ENCODE data around the gene ECE2. TPM values are rescaled to one million over a fixed set of nuclear protein-coding genes. Genes with fewer than 3 reads are reported as not detected.

ECE2 gene
- total and polyA plus RNA-seq, 10 of the 15 experiments (the other 5 are each of a cell fraction or from before 2014, with no cell fraction given) = not detected

DNA sequence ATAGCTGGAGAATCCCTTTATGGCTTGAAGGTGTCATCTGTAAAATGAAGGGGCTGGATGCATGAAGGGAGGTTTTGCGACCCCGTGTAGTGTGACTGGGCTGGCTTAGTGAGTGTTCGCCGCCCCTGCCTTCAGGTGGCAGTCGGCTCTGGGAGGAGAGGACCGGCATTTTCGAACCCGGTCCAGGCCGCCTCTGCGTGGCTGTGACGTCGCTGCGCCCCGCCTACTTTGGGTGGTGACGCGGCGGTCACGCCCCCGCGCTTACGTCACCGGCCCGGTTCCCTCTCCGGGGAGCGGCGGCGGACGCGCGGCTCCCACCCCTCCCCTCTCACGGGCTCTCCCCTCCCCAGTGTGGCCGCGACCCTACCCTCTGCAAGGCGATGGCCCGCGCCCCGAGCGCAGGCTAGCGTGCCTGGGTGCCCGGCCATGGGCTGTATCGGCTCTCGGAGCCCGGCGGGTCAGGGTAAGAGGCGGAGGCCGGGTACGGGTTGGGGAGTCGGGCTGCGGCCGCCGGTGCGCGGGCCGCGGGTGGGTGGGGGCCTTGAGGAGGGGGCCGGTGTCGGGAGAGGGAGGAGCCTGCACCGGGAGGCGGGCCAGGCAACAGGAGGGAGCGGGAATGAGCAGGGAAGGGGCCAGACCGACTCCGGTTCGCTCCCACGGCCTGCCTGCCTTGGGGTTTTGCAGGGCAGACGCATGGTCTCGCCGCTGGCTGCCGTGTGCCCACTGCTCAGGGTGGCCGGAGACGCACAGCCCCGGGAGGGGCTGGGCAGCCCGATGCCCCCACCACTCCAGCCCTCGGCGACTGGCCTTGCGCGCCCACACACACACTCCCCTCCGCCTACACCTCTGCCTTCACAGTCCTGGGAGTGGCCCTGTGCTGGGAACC is 60.1 kb downstream of the ECE2 start (continued):
- TF ChIP-seq POU2F2 (IDR thresholded peaks at IDR 0.05; ENCODE audit: borderline replicate concordance, low read depth, low read length) (0 out of 3 replicates have a peak, but pooled peaks have one; percentile 23), SREBF1 (IDR thresholded peaks at IDR 0.05; ENCODE audit: low read length) (no peak), ATF7 (IDR thresholded peaks at IDR 0.05; ENCODE audit: low read depth) (peak; percentile 73), LARP7 (IDR thresholded peaks at IDR 0.05) (no peak), CREM (IDR thresholded peaks at IDR 0.05; ENCODE audit: low read depth) (peak; percentile 98), KDM1A (IDR thresholded peaks at IDR 0.05; ENCODE audit: borderline replicate concordance) (no peak), MTA3 (IDR thresholded peaks at IDR 0.05; ENCODE audit: borderline replicate concordance, low read length) (peak; percentile 81; the same call in 1 of the 2 replicates), MYB (IDR thresholded peaks at IDR 0.05; ENCODE audit: borderline replicate concordance, low read depth, low read length) (no peak), TBL1XR1 (IDR thresholded peaks at IDR 0.05; ENCODE audit: low read depth, low read length) (no peak), CREB1 (IDR thresholded peaks at IDR 0.05; ENCODE audit: low read depth) (peak; percentile 99), IKZF1 (conservative IDR thresholded peaks at IDR 0.05) (peak; percentile 6; the same call in 1 of the 2 replicates), MYC (IDR thresholded peaks at IDR 0.05; ENCODE audit: insufficient read depth, insufficient read length, insufficient replicate concordance, low read length, severe bottlenecking) (no peak), EGR1 (IDR thresholded peaks at IDR 0.05; ENCODE audit: borderline replicate concordance in 1 of 2, low read depth in 2 of 2, low read length in 2 of 2) (peak in 1 of 2 experiments; percentile 90; a peak in 2 of 3 replicates), SMAD5 (IDR thresholded peaks at IDR 0.05; ENCODE audit: low read depth) (peak; percentile 61; the same call in 1 of the 2 replicates), ZNF24 (IDR thresholded peaks at IDR 0.05) (no peak), ZNF217 (IDR thresholded peaks at IDR 0.05) (no peak), PAX5 (IDR thresholded peaks at IDR 0.05; ENCODE audit: borderline replicate concordance, low read depth, low read length) (peak; percentile 90), NR2C2 (IDR thresholded peaks at IDR 0.05; ENCODE audit: borderline replicate concordance, control insufficient read depth, insufficient read length, low read depth) (no peak), PML (IDR thresholded peaks at IDR 0.05; ENCODE audit: low read length) (peak; percentile 71), RUNX3 (IDR thresholded peaks at IDR 0.05; ENCODE audit: low read length) (peak; percentile 25; the same call in 1 of the 2 replicates), NBN (IDR thresholded peaks at IDR 0.05) (0 out of 2 replicates have a peak, but pooled peaks have one; percentile 52), TCF7 (IDR thresholded peaks at IDR 0.05; ENCODE audit: borderline replicate concordance) (no peak), TAF1 (IDR thresholded peaks at IDR 0.05; ENCODE audit: borderline replicate concordance, low read depth, low read length) (no peak), TARDBP (IDR thresholded peaks at IDR 0.05; ENCODE audit: borderline replicate concordance) (peak; percentile 11)
- TF ChIP-seq, protein P1, sequence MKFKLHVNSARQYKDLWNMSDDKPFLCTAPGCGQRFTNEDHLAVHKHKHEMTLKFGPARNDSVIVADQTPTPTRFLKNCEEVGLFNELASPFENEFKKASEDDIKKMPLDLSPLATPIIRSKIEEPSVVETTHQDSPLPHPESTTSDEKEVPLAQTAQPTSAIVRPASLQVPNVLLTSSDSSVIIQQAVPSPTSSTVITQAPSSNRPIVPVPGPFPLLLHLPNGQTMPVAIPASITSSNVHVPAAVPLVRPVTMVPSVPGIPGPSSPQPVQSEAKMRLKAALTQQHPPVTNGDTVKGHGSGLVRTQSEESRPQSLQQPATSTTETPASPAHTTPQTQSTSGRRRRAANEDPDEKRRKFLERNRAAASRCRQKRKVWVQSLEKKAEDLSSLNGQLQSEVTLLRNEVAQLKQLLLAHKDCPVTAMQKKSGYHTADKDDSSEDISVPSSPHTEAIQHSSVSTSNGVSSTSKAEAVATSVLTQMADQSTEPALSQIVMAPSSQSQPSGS (IDR thresholded peaks at IDR 0.05; ENCODE audit: low read length) = no peak; the same call in 1 of the 2 replicates
- TF ChIP-seq, protein P2, sequence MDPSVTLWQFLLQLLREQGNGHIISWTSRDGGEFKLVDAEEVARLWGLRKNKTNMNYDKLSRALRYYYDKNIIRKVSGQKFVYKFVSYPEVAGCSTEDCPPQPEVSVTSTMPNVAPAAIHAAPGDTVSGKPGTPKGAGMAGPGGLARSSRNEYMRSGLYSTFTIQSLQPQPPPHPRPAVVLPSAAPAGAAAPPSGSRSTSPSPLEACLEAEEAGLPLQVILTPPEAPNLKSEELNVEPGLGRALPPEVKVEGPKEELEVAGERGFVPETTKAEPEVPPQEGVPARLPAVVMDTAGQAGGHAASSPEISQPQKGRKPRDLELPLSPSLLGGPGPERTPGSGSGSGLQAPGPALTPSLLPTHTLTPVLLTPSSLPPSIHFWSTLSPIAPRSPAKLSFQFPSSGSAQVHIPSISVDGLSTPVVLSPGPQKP (IDR thresholded peaks at IDR 0.05; ENCODE audit: low read depth, low read length) = 0 out of 2 replicates have a peak, but pooled peaks have one; percentile 7
- TF ChIP-seq, protein P3, sequence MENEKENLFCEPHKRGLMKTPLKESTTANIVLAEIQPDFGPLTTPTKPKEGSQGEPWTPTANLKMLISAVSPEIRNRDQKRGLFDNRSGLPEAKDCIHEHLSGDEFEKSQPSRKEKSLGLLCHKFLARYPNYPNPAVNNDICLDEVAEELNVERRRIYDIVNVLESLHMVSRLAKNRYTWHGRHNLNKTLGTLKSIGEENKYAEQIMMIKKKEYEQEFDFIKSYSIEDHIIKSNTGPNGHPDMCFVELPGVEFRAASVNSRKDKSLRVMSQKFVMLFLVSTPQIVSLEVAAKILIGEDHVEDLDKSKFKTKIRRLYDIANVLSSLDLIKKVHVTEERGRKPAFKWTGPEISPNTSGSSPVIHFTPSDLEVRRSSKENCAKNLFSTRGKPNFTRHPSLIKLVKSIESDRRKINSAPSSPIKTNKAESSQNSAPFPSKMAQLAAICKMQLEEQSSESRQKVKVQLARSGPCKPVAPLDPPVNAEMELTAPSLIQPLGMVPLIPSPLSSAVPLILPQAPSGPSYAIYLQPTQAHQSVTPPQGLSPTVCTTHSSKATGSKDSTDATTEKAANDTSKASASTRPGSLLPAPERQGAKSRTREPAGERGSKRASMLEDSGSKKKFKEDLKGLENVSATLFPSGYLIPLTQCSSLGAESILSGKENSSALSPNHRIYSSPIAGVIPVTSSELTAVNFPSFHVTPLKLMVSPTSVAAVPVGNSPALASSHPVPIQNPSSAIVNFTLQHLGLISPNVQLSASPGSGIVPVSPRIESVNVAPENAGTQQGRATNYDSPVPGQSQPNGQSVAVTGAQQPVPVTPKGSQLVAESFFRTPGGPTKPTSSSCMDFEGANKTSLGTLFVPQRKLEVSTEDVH (IDR thresholded peaks at IDR 0.05; ENCODE audit: low read depth, partially characterized antibody) = no peak
